ENCODE measurements around the gene LYPD6B.

LYPD6B gene

GRCh38 chr2:149132339-149132738, 93.8 kb downstream of the LYPD6B start:
- Mint-ChIP-seq H3K4me1 (no peaks in the 10 kb centered on the region), H3K9me3 (no peaks in the 10 kb centered on the region), H3K27me3 (peaks cover 25% of the 10 kb centered on the region), H3K27ac (ENCODE audit: low read depth) (no peak overlapping the region), H3K36me3 (ENCODE audit: insufficient read depth) (no peaks in the 10 kb centered on the region), H3K4me3 (no peak overlapping the region)
- DNase-seq (ENCODE audit: low spot score in 2 of 2) = no peak
- ATAC-seq (replicated peaks; ENCODE audit: extremely low read depth, poor library complexity, severe bottlenecking) = no peak

- Mint-ChIP-seq H3K9me3 (no peaks in the 10 kb centered on the region), H3K27ac (ENCODE audit: low read depth) (no peak overlapping the region), H3K27me3 (peaks cover 19% of the 10 kb centered on the region), H3K4me1 (no peaks in the 10 kb centered on the region), H3K4me3 (no peak overlapping the region), H3K36me3 (ENCODE audit: insufficient read depth) (no peaks in the 10 kb centered on the region)
- DNase-seq (ENCODE audit: low spot score in 2 of 2) (no peak), ATAC-seq (replicated peaks; ENCODE audit: extremely low read depth, poor library complexity, severe bottlenecking) (no peak)
Observed at GRCh38 chr2:149132901-149133300, 94.4 kb downstream of the LYPD6B start.

- Mint-ChIP-seq H3K27ac (ENCODE audit: low read depth) (no peak overlapping the region), H3K4me1 (no peaks in the 10 kb centered on the region), H3K36me3 (ENCODE audit: insufficient read depth) (no peaks in the 10 kb centered on the region), H3K4me3 (no peak overlapping the region), H3K9me3 (no peaks in the 10 kb centered on the region), H3K27me3 (peaks cover 8% of the 10 kb centered on the region)
- no peak for DNase-seq (ENCODE audit: low spot score in 2 of 2)
- no peak for ATAC-seq (replicated peaks; ENCODE audit: extremely low read depth, poor library complexity, severe bottlenecking)
Observed at GRCh38 chr2:149134335-149134923, 95.9 kb downstream of the LYPD6B start.

GRCh38 chr2:149136111-149136510, 97.6 kb downstream of the LYPD6B start:
- no peak overlapping the region for H3K4me3 Mint-ChIP-seq
- DNase-seq (ENCODE audit: low spot score in 2 of 2) (no peak), ATAC-seq (replicated peaks; ENCODE audit: extremely low read depth, poor library complexity, severe bottlenecking) (no peak)
- H3K4me1 Mint-ChIP-seq = no peaks in the 10 kb centered on the region
- H3K27ac Mint-ChIP-seq (ENCODE audit: low read depth) = no peak overlapping the region
- H3K36me3 Mint-ChIP-seq (ENCODE audit: insufficient read depth) = no peaks in the 10 kb centered on the region
- H3K27me3 Mint-ChIP-seq = peaks cover 12% of the 10 kb centered on the region
- no peaks in the 10 kb centered on the region for H3K9me3 Mint-ChIP-seq

- peaks cover 37% of the 10 kb centered on the region for H3K27me3 Mint-ChIP-seq
- H3K36me3 Mint-ChIP-seq (ENCODE audit: insufficient read depth) = no peaks in the 10 kb centered on the region
- no peak overlapping the region for H3K27ac Mint-ChIP-seq (ENCODE audit: low read depth)
- ATAC-seq (replicated peaks; ENCODE audit: extremely low read depth, poor library complexity, severe bottlenecking) = no peak
- no peak overlapping the region for H3K4me3 Mint-ChIP-seq
- DNase-seq (ENCODE audit: low spot score in 2 of 2) = no peak
- no peaks in the 10 kb centered on the region for H3K4me1 Mint-ChIP-seq
- H3K9me3 Mint-ChIP-seq = no peaks in the 10 kb centered on the region
Observed at GRCh38 chr2:149141046-149141445, 102.5 kb downstream of the LYPD6B start.

GRCh38 chr2:149143734-149144133, 105.2 kb downstream of the LYPD6B start:
- no peak for ATAC-seq (replicated peaks; ENCODE audit: extremely low read depth, poor library complexity, severe bottlenecking)
- no peak overlapping the region for H3K27ac Mint-ChIP-seq (ENCODE audit: low read depth)
- H3K36me3 Mint-ChIP-seq (ENCODE audit: insufficient read depth) = no peaks in the 10 kb centered on the region
- H3K9me3 Mint-ChIP-seq = no peaks in the 10 kb centered on the region
- no peaks in the 10 kb centered on the region for H3K4me1 Mint-ChIP-seq
- no peak overlapping the region for H3K4me3 Mint-ChIP-seq
- peaks cover 42% of the 10 kb centered on the region for H3K27me3 Mint-ChIP-seq
- no peak for DNase-seq (ENCODE audit: low spot score in 2 of 2)

- Mint-ChIP-seq H3K27ac (ENCODE audit: low read depth) (no peak overlapping the region), H3K36me3 (ENCODE audit: insufficient read depth) (no peaks in the 10 kb centered on the region), H3K27me3 (peaks cover 32% of the 10 kb centered on the region), H3K4me1 (no peaks in the 10 kb centered on the region), H3K4me3 (no peak overlapping the region), H3K9me3 (no peaks in the 10 kb centered on the region)
- no peak for DNase-seq (ENCODE audit: low spot score in 2 of 2)
- no peak for ATAC-seq (replicated peaks; ENCODE audit: extremely low read depth, poor library complexity, severe bottlenecking)
Observed at GRCh38 chr2:149145314-149146295, 107.1 kb downstream of the LYPD6B start.

GRCh38 chr2:149146876-149147275, 108.4 kb downstream of the LYPD6B start:
- H3K27ac Mint-ChIP-seq (ENCODE audit: low read depth) = no peak overlapping the region
- H3K4me3 Mint-ChIP-seq = no peak overlapping the region
- DNase-seq (ENCODE audit: low spot score in 2 of 2) (no peak), ATAC-seq (replicated peaks; ENCODE audit: extremely low read depth, poor library complexity, severe bottlenecking) (no peak)
- H3K9me3 Mint-ChIP-seq = no peaks in the 10 kb centered on the region
- H3K4me1 Mint-ChIP-seq = no peaks in the 10 kb centered on the region
- peaks cover 32% of the 10 kb centered on the region for H3K27me3 Mint-ChIP-seq
- no peaks in the 10 kb centered on the region for H3K36me3 Mint-ChIP-seq (ENCODE audit: insufficient read depth)

GRCh38 chr2:149148194-149149006, 109.9 kb downstream of the LYPD6B start:
- H3K4me1 Mint-ChIP-seq = no peaks in the 10 kb centered on the region
- DNase-seq (ENCODE audit: low spot score in 2 of 2) (no peak), ATAC-seq (replicated peaks; ENCODE audit: extremely low read depth, poor library complexity, severe bottlenecking) (no peak)
- H3K27ac Mint-ChIP-seq (ENCODE audit: low read depth) = no peak overlapping the region
- peaks cover 24% of the 10 kb centered on the region for H3K27me3 Mint-ChIP-seq
- H3K9me3 Mint-ChIP-seq = no peaks in the 10 kb centered on the region
- H3K4me3 Mint-ChIP-seq = no peak overlapping the region
- H3K36me3 Mint-ChIP-seq (ENCODE audit: insufficient read depth) = no peaks in the 10 kb centered on the region

GRCh38 chr2:149149007-149149297, 110.5 kb downstream of the LYPD6B start:
- ATAC-seq (replicated peaks; ENCODE audit: extremely low read depth, poor library complexity, severe bottlenecking) (no peak), DNase-seq (ENCODE audit: low spot score in 2 of 2) (no peak)
- no peaks in the 10 kb centered on the region for H3K4me1 Mint-ChIP-seq
- no peaks in the 10 kb centered on the region for H3K9me3 Mint-ChIP-seq
- H3K27me3 Mint-ChIP-seq = peaks cover 19% of the 10 kb centered on the region
- no peak overlapping the region for H3K27ac Mint-ChIP-seq (ENCODE audit: low read depth)
- H3K4me3 Mint-ChIP-seq = no peak overlapping the region
- no peaks in the 10 kb centered on the region for H3K36me3 Mint-ChIP-seq (ENCODE audit: insufficient read depth)

GRCh38 chr2:149152469-149152953, 114.0 kb downstream of the LYPD6B start:
- Mint-ChIP-seq H3K27me3 (no peaks in the 10 kb centered on the region), H3K4me1 (no peaks in the 10 kb centered on the region), H3K4me3 (no peak overlapping the region), H3K9me3 (no peaks in the 10 kb centered on the region), H3K27ac (ENCODE audit: low read depth) (no peak overlapping the region), H3K36me3 (ENCODE audit: insufficient read depth) (no peaks in the 10 kb centered on the region)
- DNase-seq (ENCODE audit: low spot score in 2 of 2) (no peak), ATAC-seq (replicated peaks; ENCODE audit: extremely low read depth, poor library complexity, severe bottlenecking) (no peak)

GRCh38 chr2:149155196-149155969, 116.9 kb downstream of the LYPD6B start:
- Mint-ChIP-seq H3K4me3 (no peak overlapping the region), H3K4me1 (no peaks in the 10 kb centered on the region), H3K36me3 (ENCODE audit: insufficient read depth) (no peaks in the 10 kb centered on the region), H3K9me3 (no peaks in the 10 kb centered on the region), H3K27ac (ENCODE audit: low read depth) (no peak overlapping the region), H3K27me3 (no peaks in the 10 kb centered on the region)
- no peak for ATAC-seq (replicated peaks; ENCODE audit: extremely low read depth, poor library complexity, severe bottlenecking)
- no peak for DNase-seq (ENCODE audit: low spot score in 2 of 2)
